ENCODE measurements around the gene CD82. TPM values are rescaled to one million over a fixed set of nuclear protein-coding genes. Genes with fewer than 3 reads are reported as not detected.

Gene CD82
- total RNA-seq, 1 donor: 23.2 TPM

- H3K4me2 ChIP-seq (ENCODE audit: insufficient read depth, low read length): no peak overlapping the region
- no peaks in the 10 kb centered on the region for H3K4me1 ChIP-seq (ENCODE audit: insufficient read depth, low read length)
- no peaks in the 10 kb centered on the region for H3K36me3 ChIP-seq (ENCODE audit: insufficient read depth, low read length)
- H3K27me3 ChIP-seq (ENCODE audit: insufficient read depth, low read length): peaks cover 39% of the 10 kb centered on the region
- H3K9me3 ChIP-seq (ENCODE audit: low read depth, low read length): no peaks in the 10 kb centered on the region
- H2AFZ ChIP-seq (ENCODE audit: low read length): no peak overlapping the region
- H3K4me3 ChIP-seq (ENCODE audit: insufficient read depth, low read length): no peak overlapping the region
- H3K27ac ChIP-seq (ENCODE audit: low read depth, low read length): no peak overlapping the region
- DNase-seq (ENCODE audit: insufficient read length, low spot score, missing footprints): no peak
- H4K20me1 ChIP-seq (ENCODE audit: insufficient read depth, low read length): no peaks in the 10 kb centered on the region
- TF ChIP-seq, protein P1, sequence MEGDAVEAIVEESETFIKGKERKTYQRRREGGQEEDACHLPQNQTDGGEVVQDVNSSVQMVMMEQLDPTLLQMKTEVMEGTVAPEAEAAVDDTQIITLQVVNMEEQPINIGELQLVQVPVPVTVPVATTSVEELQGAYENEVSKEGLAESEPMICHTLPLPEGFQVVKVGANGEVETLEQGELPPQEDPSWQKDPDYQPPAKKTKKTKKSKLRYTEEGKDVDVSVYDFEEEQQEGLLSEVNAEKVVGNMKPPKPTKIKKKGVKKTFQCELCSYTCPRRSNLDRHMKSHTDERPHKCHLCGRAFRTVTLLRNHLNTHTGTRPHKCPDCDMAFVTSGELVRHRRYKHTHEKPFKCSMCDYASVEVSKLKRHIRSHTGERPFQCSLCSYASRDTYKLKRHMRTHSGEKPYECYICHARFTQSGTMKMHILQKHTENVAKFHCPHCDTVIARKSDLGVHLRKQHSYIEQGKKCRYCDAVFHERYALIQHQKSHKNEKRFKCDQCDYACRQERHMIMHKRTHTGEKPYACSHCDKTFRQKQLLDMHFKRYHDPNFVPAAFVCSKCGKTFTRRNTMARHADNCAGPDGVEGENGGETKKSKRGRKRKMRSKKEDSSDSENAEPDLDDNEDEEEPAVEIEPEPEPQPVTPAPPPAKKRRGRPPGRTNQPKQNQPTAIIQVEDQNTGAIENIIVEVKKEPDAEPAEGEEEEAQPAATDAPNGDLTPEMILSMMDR (IDR thresholded peaks at IDR 0.05; ENCODE audit: extremely low read depth, low read depth, low read length): no peak
- no peaks in the 10 kb centered on the region for H3K79me2 ChIP-seq (ENCODE audit: insufficient read depth, low read length)
These were observed 87.6 kb downstream of the CD82 start for GRCh38 chr11:44652901-44653644.

DNA sequence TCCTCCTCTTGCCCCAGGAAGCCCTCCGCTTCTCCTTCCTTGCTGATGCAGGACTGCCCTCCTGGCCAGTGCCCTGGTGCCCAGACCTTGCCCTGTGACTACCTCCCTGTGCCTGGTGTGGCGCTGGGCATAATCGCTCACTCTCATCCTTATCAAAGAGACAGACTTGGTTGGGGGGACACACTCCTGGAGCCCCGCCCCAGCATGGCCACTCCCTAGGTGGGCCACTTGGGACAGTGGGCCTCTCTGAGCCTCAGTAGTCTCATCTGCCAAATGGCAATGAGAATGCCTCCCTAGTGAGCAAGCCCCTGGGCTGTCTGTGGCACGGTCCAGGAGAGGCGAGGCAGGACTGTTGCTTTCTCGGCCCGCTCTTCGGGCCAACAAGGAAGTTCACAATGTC, 88.6 kb downstream of the CD82 start:
- Histone ChIP-seq H3K4me1 (ENCODE audit: insufficient read depth, low read length) (no peaks in the 10 kb centered on the region), H3K4me3 (ENCODE audit: insufficient read depth, low read length) (no peak overlapping the region), H3K27me3 (ENCODE audit: insufficient read depth, low read length) (peaks cover 42% of the 10 kb centered on the region), H3K79me2 (ENCODE audit: insufficient read depth, low read length) (no peaks in the 10 kb centered on the region), H3K36me3 (ENCODE audit: insufficient read depth, low read length) (no peaks in the 10 kb centered on the region), H4K20me1 (ENCODE audit: insufficient read depth, low read length) (no peaks in the 10 kb centered on the region), H2AFZ (ENCODE audit: low read length) (no peak overlapping the region), H3K9me3 (ENCODE audit: low read depth, low read length) (no peaks in the 10 kb centered on the region), H3K4me2 (ENCODE audit: insufficient read depth, low read length) (no peak overlapping the region), H3K27ac (ENCODE audit: low read depth, low read length) (no peak overlapping the region)
- no peak for DNase-seq (ENCODE audit: insufficient read length, low spot score, missing footprints)
- TF ChIP-seq, protein P1 (IDR thresholded peaks at IDR 0.05; ENCODE audit: extremely low read depth, low read depth, low read length): no peak

GRCh38 chr11:44654596-44654995, 89.1 kb downstream of the CD82 start:
- Histone ChIP-seq H3K79me2 (ENCODE audit: insufficient read depth, low read length) (no peaks in the 10 kb centered on the region), H4K20me1 (ENCODE audit: insufficient read depth, low read length) (no peaks in the 10 kb centered on the region), H3K27me3 (ENCODE audit: insufficient read depth, low read length) (peaks cover 38% of the 10 kb centered on the region), H2AFZ (ENCODE audit: low read length) (no peak overlapping the region), H3K27ac (ENCODE audit: low read depth, low read length) (no peak overlapping the region), H3K4me3 (ENCODE audit: insufficient read depth, low read length) (no peak overlapping the region), H3K9me3 (ENCODE audit: low read depth, low read length) (no peaks in the 10 kb centered on the region), H3K36me3 (ENCODE audit: insufficient read depth, low read length) (no peaks in the 10 kb centered on the region), H3K4me1 (ENCODE audit: insufficient read depth, low read length) (no peaks in the 10 kb centered on the region), H3K4me2 (ENCODE audit: insufficient read depth, low read length) (no peak overlapping the region)
- TF ChIP-seq, protein P1 (IDR thresholded peaks at IDR 0.05; ENCODE audit: extremely low read depth, low read depth, low read length): no peak
- no peak for DNase-seq (ENCODE audit: insufficient read length, low spot score, missing footprints)

DNA sequence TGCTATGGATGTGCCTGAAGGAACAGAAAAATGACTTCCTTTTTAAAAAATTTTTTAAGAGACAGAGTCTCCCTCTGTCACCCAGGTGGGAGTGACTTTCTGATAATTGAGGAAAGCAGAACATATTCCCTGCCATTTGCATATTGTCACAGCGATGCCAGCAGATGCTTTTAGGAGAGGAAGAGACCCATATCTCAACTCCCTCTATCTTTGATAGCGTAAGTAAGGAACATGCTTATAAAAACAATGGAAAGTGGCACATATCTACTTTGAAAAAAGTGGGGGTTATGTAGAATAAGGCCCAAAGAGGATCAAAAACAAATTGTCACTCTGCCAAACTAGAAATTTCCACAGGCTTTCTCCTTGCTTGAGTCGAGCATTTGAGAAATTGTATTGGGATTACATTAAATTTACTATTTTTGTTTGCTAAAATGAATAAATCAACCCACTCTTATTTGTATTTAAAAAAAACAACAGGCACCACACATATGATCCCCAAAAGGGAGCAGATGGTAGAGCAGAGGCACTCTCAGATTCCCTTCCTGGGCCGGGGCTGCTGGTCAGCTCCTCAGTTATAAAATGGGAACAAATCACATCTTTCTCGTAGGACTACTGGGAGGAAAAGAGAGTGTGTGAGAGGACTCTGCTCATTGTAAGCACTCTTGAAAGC, 92.5 kb downstream of the CD82 start:
- H3K27me3 ChIP-seq (ENCODE audit: insufficient read depth, low read length): peaks cover 17% of the 10 kb centered on the region

More for the DNA sequence above, 92.5 kb downstream of the CD82 start:
- Histone ChIP-seq H4K20me1 (ENCODE audit: insufficient read depth, low read length) (no peaks in the 10 kb centered on the region), H3K9me3 (ENCODE audit: low read depth, low read length) (no peaks in the 10 kb centered on the region), H3K27ac (ENCODE audit: low read depth, low read length) (no peak overlapping the region), H3K4me2 (ENCODE audit: insufficient read depth, low read length) (no peak overlapping the region), H3K4me3 (ENCODE audit: insufficient read depth, low read length) (no peak overlapping the region), H3K36me3 (ENCODE audit: insufficient read depth, low read length) (no peaks in the 10 kb centered on the region), H2AFZ (ENCODE audit: low read length) (no peak overlapping the region), H3K4me1 (ENCODE audit: insufficient read depth, low read length) (no peaks in the 10 kb centered on the region), H3K79me2 (ENCODE audit: insufficient read depth, low read length) (no peaks in the 10 kb centered on the region)
- TF ChIP-seq, protein P1 (IDR thresholded peaks at IDR 0.05; ENCODE audit: extremely low read depth, low read depth, low read length): no peak
- no peak for DNase-seq (ENCODE audit: insufficient read length, low spot score, missing footprints)
